Mesendoderm (in vitro differentiated cells): ENCODE results near the gene KCNE4.

Experiments
- DNase-seq: peaks from one replicate; pipeline ENCODE4 v3.0.0; 2013
- H2AK5ac ChIP-seq: 2 replicates; pipeline ENCODE4 v1.6.1; 2013; ENCODE audit warnings: low read length, inconsistent platforms
- H2BK120ac ChIP-seq: 2 replicates; pipeline ENCODE4 v1.6.1; 2013; ENCODE audit warnings: low read depth, mild to moderate bottlenecking, low read length, moderate library complexity, mixed read lengths
- H2BK15ac ChIP-seq: replicated peaks from 2 replicates; pipeline ENCODE4 v1.6.1; 2013; ENCODE audit warnings: low read depth, mild to moderate bottlenecking, moderate library complexity
- H2BK5ac ChIP-seq: 2 replicates; pipeline ENCODE4 v1.6.1; 2013; ENCODE audit warnings: low read length, inconsistent platforms
- H3K18ac ChIP-seq: 2 replicates; pipeline ENCODE4 v1.6.1; 2013; ENCODE audit warnings: mild to moderate bottlenecking, low read length, mixed read lengths
- H3K23ac ChIP-seq: one replicate; pipeline ENCODE4 v1.6.1; 2013; ENCODE audit warnings: low read length
- H3K27ac ChIP-seq: 2 replicates; pipeline ENCODE4 v1.5.1; 2013; ENCODE audit warnings: low read depth, mild to moderate bottlenecking, inconsistent platforms, low read length, moderate library complexity
- H3K27me3 ChIP-seq: 2 replicates; pipeline ENCODE4 v1.6.1; 2013; ENCODE audit warnings: low read length, control low read depth, mild to moderate bottlenecking, inconsistent platforms; ENCODE audit not compliant: insufficient read depth, poor library complexity
- H3K36me3 ChIP-seq: 2 replicates; pipeline ENCODE4 v1.6.1; 2013; ENCODE audit warnings: low read length, inconsistent platforms; ENCODE audit not compliant: control insufficient read depth, insufficient read depth
- H3K4ac ChIP-seq: one replicate; pipeline ENCODE4 v1.6.1; 2013; ENCODE audit warnings: low read depth, mild to moderate bottlenecking, low read length, moderate library complexity
- H3K4me1 ChIP-seq: 2 replicates; pipeline ENCODE4 v1.6.1; 2013; ENCODE audit warnings: low read depth, low read length, inconsistent platforms; ENCODE audit not compliant: control insufficient read depth
- H3K4me2 ChIP-seq: 2 replicates; pipeline ENCODE4 v1.6.1; 2013; ENCODE audit warnings: low read length
- H3K4me3 ChIP-seq: 2 replicates; pipeline ENCODE4 v1.5.1; 2013; ENCODE audit warnings: mild to moderate bottlenecking, low read length
- H3K56ac ChIP-seq: one replicate; pipeline ENCODE4 v1.6.1; 2013; ENCODE audit warnings: low read length
- H3K79me1 ChIP-seq: 2 replicates; pipeline ENCODE4 v1.6.1; 2013; ENCODE audit warnings: low read length, inconsistent platforms
- H3K79me2 ChIP-seq: 2 replicates; pipeline ENCODE4 v1.6.1; 2013; ENCODE audit warnings: mild to moderate bottlenecking, low read length; ENCODE audit not compliant: control insufficient read depth, insufficient read depth
- H3K9ac ChIP-seq: 2 replicates; pipeline ENCODE4 v1.6.1; 2013; ENCODE audit warnings: low read length, inconsistent platforms
- H4K5ac ChIP-seq: one replicate; pipeline ENCODE4 v1.6.1; 2013; ENCODE audit warnings: low read length
- H4K8ac ChIP-seq: one replicate; pipeline ENCODE4 v1.6.1; 2013; ENCODE audit warnings: low read depth, mild to moderate bottlenecking, control low read depth, low read length, moderate library complexity
- WGBS: extraction: QIAGEN DNeasy Blood & Tissue Kit; methylation state at CpG from one replicate; pipeline ENCODE4 v1.1.7; 2013; ENCODE audit warnings: low lambda C conversion rate, missing lambda C conversion rate; ENCODE audit not compliant: insufficient coverage; ENCODE audit errors: extremely low coverage; 5-methylcytosine and 5-hydroxymethylcytosine counted together

KCNE4 gene

GRCh38 chr2:223026357-223027110 lies 25.5 kb upstream of the KCNE4 start:
- Histone ChIP-seq H3K4ac (no peak overlapping the region), H3K4me2 (no peak overlapping the region), H3K79me1 (no peaks in the 10 kb centered on the region), H3K27me3 (no peaks in the 10 kb centered on the region), H2BK15ac (peak overlapping the region; percentile 57), H3K4me1 (peaks cover 2% of the 10 kb centered on the region), H2BK5ac (no peak overlapping the region), H3K23ac (no peak overlapping the region), H3K18ac (peak overlapping the region; percentile 52), H3K79me2 (no peaks in the 10 kb centered on the region), H3K27ac (no peak overlapping the region), H3K56ac (no peak overlapping the region), H3K9ac (no peak overlapping the region), H2AK5ac (no peak overlapping the region), H4K5ac (no peak overlapping the region), H3K36me3 (no peaks in the 10 kb centered on the region), H4K8ac (no peak overlapping the region), H3K4me3 (no peak overlapping the region), H2BK120ac (no peak overlapping the region)
- no CpG with 5 or more reads among the region's 5 CpGs for whole genome bisulfite sequencing
- no peak for DNase-seq

GRCh38 chr2:223027442-223027841 lies 24.5 kb upstream of the KCNE4 start:
- Histone ChIP-seq H4K5ac (no peak overlapping the region), H4K8ac (no peak overlapping the region), H2BK120ac (peak overlapping the region; percentile 4), H2BK5ac (no peak overlapping the region), H2AK5ac (no peak overlapping the region), H3K4me1 (peaks cover 2% of the 10 kb centered on the region), H3K79me1 (no peaks in the 10 kb centered on the region), H3K4me2 (no peak overlapping the region), H3K9ac (no peak overlapping the region), H3K27ac (no peak overlapping the region), H3K56ac (no peak overlapping the region), H3K18ac (no peak overlapping the region), H3K79me2 (no peaks in the 10 kb centered on the region), H3K23ac (no peak overlapping the region), H3K4ac (no peak overlapping the region), H3K36me3 (no peaks in the 10 kb centered on the region), H3K4me3 (no peak overlapping the region), H3K27me3 (no peaks in the 10 kb centered on the region), H2BK15ac (no peak overlapping the region)
- WGBS, result no CpG with 5 or more reads among the region's 2 CpGs
- DNase-seq, result no peak

GRCh38 chr2:223029287-223029686 lies 22.7 kb upstream of the KCNE4 start:
- Histone ChIP-seq H3K4me3 (no peak overlapping the region), H3K4me1 (peaks cover 2% of the 10 kb centered on the region), H3K23ac (no peak overlapping the region), H2BK120ac (no peak overlapping the region), H3K79me2 (no peaks in the 10 kb centered on the region), H2BK15ac (no peak overlapping the region), H3K36me3 (no peaks in the 10 kb centered on the region), H4K5ac (no peak overlapping the region), H3K18ac (no peak overlapping the region), H3K56ac (no peak overlapping the region), H2AK5ac (no peak overlapping the region), H4K8ac (no peak overlapping the region), H3K4me2 (no peak overlapping the region), H3K27me3 (no peaks in the 10 kb centered on the region), H3K27ac (no peak overlapping the region), H3K9ac (no peak overlapping the region), H3K4ac (no peak overlapping the region), H2BK5ac (no peak overlapping the region), H3K79me1 (no peaks in the 10 kb centered on the region)
- DNase-seq, result no peak
- no CpG with 5 or more reads among the region's 3 CpGs for WGBS

GRCh38 chr2:223032187-223033142 lies 19.5 kb upstream of the KCNE4 start:
- Histone ChIP-seq H3K79me2 (no peaks in the 10 kb centered on the region), H3K4ac (no peak overlapping the region), H2BK15ac (no peak overlapping the region), H3K4me3 (no peak overlapping the region), H3K56ac (no peak overlapping the region), H3K18ac (no peak overlapping the region), H2BK5ac (no peak overlapping the region), H4K5ac (no peak overlapping the region), H3K4me2 (no peak overlapping the region), H3K23ac (no peak overlapping the region), H3K4me1 (no peaks in the 10 kb centered on the region), H3K36me3 (no peaks in the 10 kb centered on the region), H3K79me1 (no peaks in the 10 kb centered on the region), H2AK5ac (no peak overlapping the region), H3K27me3 (no peaks in the 10 kb centered on the region), H2BK120ac (no peak overlapping the region), H3K9ac (no peak overlapping the region), H4K8ac (no peak overlapping the region), H3K27ac (no peak overlapping the region)
- DNase-seq, result no peak
- WGBS, result no CpG with 5 or more reads among the region's 8 CpGs

- Histone ChIP-seq H3K4ac (no peak overlapping the region), H3K4me3 (no peak overlapping the region), H2BK120ac (no peak overlapping the region), H3K79me1 (no peaks in the 10 kb centered on the region), H4K5ac (no peak overlapping the region), H3K27ac (no peak overlapping the region), H3K4me1 (peaks cover 6% of the 10 kb centered on the region), H4K8ac (no peak overlapping the region), H3K36me3 (no peaks in the 10 kb centered on the region), H2BK15ac (no peak overlapping the region), H3K18ac (no peak overlapping the region), H3K27me3 (no peaks in the 10 kb centered on the region), H3K56ac (no peak overlapping the region), H2AK5ac (no peak overlapping the region), H3K23ac (no peak overlapping the region), H3K9ac (no peak overlapping the region), H3K79me2 (no peaks in the 10 kb centered on the region), H2BK5ac (no peak overlapping the region), H3K4me2 (no peak overlapping the region)
- DNase-seq, result no peak
Observed at GRCh38 chr2:223034221-223034975, 17.6 kb upstream of the KCNE4 start.
